Measurements from ENCODE around the gene SETD4.

DNA sequence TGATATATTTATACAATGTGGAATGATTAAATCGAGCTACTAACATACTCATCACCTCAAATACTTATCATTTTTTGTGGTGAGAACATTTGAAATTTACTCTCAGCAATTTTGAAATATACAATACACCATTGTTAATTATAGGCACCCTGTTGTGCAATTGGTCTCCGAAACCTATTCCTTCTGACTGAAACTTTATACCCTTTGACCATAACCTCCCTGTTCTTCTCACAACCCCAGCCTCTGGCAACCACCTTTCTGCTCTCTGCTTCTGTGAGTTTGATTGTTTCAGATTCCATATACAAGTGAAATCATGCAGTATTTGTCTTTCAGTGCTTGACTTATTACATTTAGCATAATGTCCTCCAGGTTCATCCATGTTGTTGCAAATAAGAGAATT lies 49.5 kb downstream of the SETD4 start:
- TF ChIP-seq, protein P1, sequence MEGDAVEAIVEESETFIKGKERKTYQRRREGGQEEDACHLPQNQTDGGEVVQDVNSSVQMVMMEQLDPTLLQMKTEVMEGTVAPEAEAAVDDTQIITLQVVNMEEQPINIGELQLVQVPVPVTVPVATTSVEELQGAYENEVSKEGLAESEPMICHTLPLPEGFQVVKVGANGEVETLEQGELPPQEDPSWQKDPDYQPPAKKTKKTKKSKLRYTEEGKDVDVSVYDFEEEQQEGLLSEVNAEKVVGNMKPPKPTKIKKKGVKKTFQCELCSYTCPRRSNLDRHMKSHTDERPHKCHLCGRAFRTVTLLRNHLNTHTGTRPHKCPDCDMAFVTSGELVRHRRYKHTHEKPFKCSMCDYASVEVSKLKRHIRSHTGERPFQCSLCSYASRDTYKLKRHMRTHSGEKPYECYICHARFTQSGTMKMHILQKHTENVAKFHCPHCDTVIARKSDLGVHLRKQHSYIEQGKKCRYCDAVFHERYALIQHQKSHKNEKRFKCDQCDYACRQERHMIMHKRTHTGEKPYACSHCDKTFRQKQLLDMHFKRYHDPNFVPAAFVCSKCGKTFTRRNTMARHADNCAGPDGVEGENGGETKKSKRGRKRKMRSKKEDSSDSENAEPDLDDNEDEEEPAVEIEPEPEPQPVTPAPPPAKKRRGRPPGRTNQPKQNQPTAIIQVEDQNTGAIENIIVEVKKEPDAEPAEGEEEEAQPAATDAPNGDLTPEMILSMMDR (IDR thresholded peaks at IDR 0.05; ENCODE audit: low read depth, low read length, poor library complexity, severe bottlenecking) = no peak
- TF ChIP-seq EZH2phosphoT487 (IDR thresholded peaks at IDR 0.05; ENCODE audit: borderline replicate concordance, low read length) = no peak
